ENCODE measurements around the gene USF2. TPM values are rescaled to one million over a fixed set of nuclear protein-coding genes. Genes with fewer than 3 reads are reported as not detected.

USF2 gene
- total RNA-seq, 1 experiment from 2014 or later, result 123 TPM

DNA sequence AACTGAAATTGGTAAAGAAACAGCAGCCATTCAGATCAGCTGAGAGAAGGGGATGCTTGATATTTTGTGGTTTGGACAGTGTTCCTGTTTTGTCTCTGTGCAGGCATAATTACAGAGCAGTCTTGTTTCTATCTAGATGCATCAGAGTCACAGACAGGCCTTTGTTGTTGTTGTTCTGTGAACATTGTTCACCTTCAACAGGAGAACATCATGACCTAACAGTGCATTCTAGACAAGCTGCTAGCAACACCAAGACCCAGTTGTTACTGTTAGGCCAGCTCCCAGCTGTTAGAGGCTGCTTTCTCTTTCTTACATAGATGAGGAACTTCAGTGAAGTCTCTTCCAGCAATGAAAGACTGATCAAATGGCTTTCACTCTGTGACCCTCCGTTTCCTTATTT, 28.4 kb upstream of the USF2 start:
- Histone ChIP-seq H3K4me2 (ENCODE audit: insufficient read depth, insufficient read length, low read length) (no peak overlapping the region), H3K56ac (ENCODE audit: insufficient read length, low read depth, low read length) (no peak overlapping the region), H2BK12ac (ENCODE audit: insufficient read length, low read depth, low read length) (no peak overlapping the region), H2AK5ac (ENCODE audit: insufficient read length, low read length) (no peak overlapping the region), H4K91ac (ENCODE audit: insufficient read length, low read depth, low read length) (no peak overlapping the region), H4K5ac (ENCODE audit: insufficient read length, low read depth, low read length) (no peak overlapping the region), H2BK15ac (ENCODE audit: low read depth, low read length) (no peak overlapping the region), H3K27me3 (ENCODE audit: insufficient read depth, low read length) (no peaks in the 10 kb centered on the region), H3K18ac (ENCODE audit: insufficient read length, low read depth, low read length) (no peak overlapping the region), H3K14ac (ENCODE audit: insufficient read depth, low read length) (no peak overlapping the region), H3K4me1 (ENCODE audit: insufficient read depth, low read length) (no peaks in the 10 kb centered on the region), H4K20me1 (ENCODE audit: control insufficient read depth, insufficient read depth, insufficient read length) (no peaks in the 10 kb centered on the region), H3K23ac (ENCODE audit: insufficient read length, low read depth, low read length) (no peak overlapping the region), H2AFZ (ENCODE audit: low read length) (no peak overlapping the region), H4K8ac (replicated peaks; ENCODE audit: insufficient read length, low read depth, low read length) (no peak overlapping the region), H3K23me2 (ENCODE audit: insufficient read length, low read depth, low read length, poor library complexity, severe bottlenecking) (no peaks in the 10 kb centered on the region), H3K27ac (ENCODE audit: insufficient read length, low read depth, low read length) (no peak overlapping the region), H3K9me3 (ENCODE audit: control insufficient read depth, low read depth, low read length) (no peaks in the 10 kb centered on the region), H2BK5ac (ENCODE audit: insufficient read length, low read length) (no peak overlapping the region), H3K79me1 (ENCODE audit: insufficient read depth, low read depth, low read length, poor library complexity, severe bottlenecking) (no peaks in the 10 kb centered on the region), H3K9ac (ENCODE audit: extremely low read depth, insufficient read length, low read length) (no peak overlapping the region), H3K4ac (ENCODE audit: low read depth, low read length) (no peak overlapping the region), H3T11ph (ENCODE audit: low read length) (no peak overlapping the region), H2BK20ac (ENCODE audit: low read depth, low read length, poor library complexity, severe bottlenecking) (no peak overlapping the region), H3K79me2 (ENCODE audit: insufficient read depth, low read length) (no peaks in the 10 kb centered on the region), H2BK120ac (ENCODE audit: low read depth, low read length, poor library complexity, severe bottlenecking) (no peak overlapping the region)
- Mint-ChIP-seq H3K27me3 (ENCODE audit: low read depth) (peaks cover 17% of the 10 kb centered on the region), H3K4me1 (no peaks in the 10 kb centered on the region), H3K36me3 (ENCODE audit: insufficient read depth in 1 of 3, low read depth in 3 of 3) (peaks cover 4 to 19% (median 7%) of the 10 kb centered on the region in 3 experiments; a peak in 6 of 7 replicates), H3K4me3 (no peak overlapping the region; a peak in 1 of 5 replicates), H3K27ac (no peak overlapping the region), H3K9me3 (peaks cover 23 to 32% of the 10 kb centered on the region in 2 experiments)
- no CpG with 5 or more reads among the region's 1 CpG for WGBS (ENCODE audit: extremely low coverage, insufficient read length, low lambda C conversion rate)
- DNase-seq, result no peak
- TF ChIP-seq, protein P1, sequence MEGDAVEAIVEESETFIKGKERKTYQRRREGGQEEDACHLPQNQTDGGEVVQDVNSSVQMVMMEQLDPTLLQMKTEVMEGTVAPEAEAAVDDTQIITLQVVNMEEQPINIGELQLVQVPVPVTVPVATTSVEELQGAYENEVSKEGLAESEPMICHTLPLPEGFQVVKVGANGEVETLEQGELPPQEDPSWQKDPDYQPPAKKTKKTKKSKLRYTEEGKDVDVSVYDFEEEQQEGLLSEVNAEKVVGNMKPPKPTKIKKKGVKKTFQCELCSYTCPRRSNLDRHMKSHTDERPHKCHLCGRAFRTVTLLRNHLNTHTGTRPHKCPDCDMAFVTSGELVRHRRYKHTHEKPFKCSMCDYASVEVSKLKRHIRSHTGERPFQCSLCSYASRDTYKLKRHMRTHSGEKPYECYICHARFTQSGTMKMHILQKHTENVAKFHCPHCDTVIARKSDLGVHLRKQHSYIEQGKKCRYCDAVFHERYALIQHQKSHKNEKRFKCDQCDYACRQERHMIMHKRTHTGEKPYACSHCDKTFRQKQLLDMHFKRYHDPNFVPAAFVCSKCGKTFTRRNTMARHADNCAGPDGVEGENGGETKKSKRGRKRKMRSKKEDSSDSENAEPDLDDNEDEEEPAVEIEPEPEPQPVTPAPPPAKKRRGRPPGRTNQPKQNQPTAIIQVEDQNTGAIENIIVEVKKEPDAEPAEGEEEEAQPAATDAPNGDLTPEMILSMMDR (conservative IDR thresholded peaks at IDR 0.05), result no peak
